ENCODE results near the gene UFD1.

UFD1 gene

GRCh38 chr22:19478901-19479354 is at the start of gene UFD1:
Gene UFD1, minus strand, starts transcription at chr22:19479193. Its CDS starts 108 bp downstream, at chr22:19479085.
- DNase-seq = peak; percentile 85

GRCh38 chr22:19527861-19528417 is 48.9 kb upstream of the UFD1 start:
- no peak for DNase-seq

GRCh38 chr22:19527321-19527721 is 48.3 kb upstream of the UFD1 start:
- no peak for DNase-seq

- DNase-seq = no peak
These were observed 47.7 kb upstream of the UFD1 start for GRCh38 chr22:19526702-19527111.

GRCh38 chr22:19526076-19526701 is 47.2 kb upstream of the UFD1 start:
- no peak for DNase-seq

- no peak for DNase-seq
These were observed 46.7 kb upstream of the UFD1 start for GRCh38 chr22:19525666-19526065.

GRCh38 chr22:19525116-19525660 is 46.2 kb upstream of the UFD1 start:
- no peak for DNase-seq

- DNase-seq = peak; percentile 54
These were observed 45.5 kb upstream of the UFD1 start, which contains the start of gene CLDN5 for GRCh38 chr22:19524170-19525115. Gene CLDN5, minus strand, starts transcription at chr22:19524410. Its CDS starts 155 bp downstream, at chr22:19524255.

GRCh38 chr22:19523240-19524169 is 44.5 kb upstream of the UFD1 start:
- peak; percentile 50 for DNase-seq

- no peak for DNase-seq
These were observed 43.9 kb upstream of the UFD1 start for GRCh38 chr22:19522881-19523239.

- DNase-seq = no peak
These were observed 43.3 kb upstream of the UFD1 start for GRCh38 chr22:19522190-19522880.

GRCh38 chr22:19520566-19521305 is 41.7 kb upstream of the UFD1 start:
- DNase-seq = no peak

GRCh38 chr22:19520007-19520406 is 41.0 kb upstream of the UFD1 start:
- no peak for DNase-seq

- no peak for DNase-seq
These were observed 40.3 kb upstream of the UFD1 start for GRCh38 chr22:19519041-19519926.

- no peak for DNase-seq
These were observed 39.6 kb upstream of the UFD1 start for GRCh38 chr22:19518635-19519034.

GRCh38 chr22:19517919-19518611 is 39.1 kb upstream of the UFD1 start:
- DNase-seq = no peak

GRCh38 chr22:19517171-19517500 is 38.1 kb upstream of the UFD1 start:
- DNase-seq = no peak

- DNase-seq = no peak
These were observed 37.6 kb upstream of the UFD1 start for GRCh38 chr22:19516378-19517170.
